Measurements from ENCODE around the gene MEGF8.

MEGF8 gene

DNA sequence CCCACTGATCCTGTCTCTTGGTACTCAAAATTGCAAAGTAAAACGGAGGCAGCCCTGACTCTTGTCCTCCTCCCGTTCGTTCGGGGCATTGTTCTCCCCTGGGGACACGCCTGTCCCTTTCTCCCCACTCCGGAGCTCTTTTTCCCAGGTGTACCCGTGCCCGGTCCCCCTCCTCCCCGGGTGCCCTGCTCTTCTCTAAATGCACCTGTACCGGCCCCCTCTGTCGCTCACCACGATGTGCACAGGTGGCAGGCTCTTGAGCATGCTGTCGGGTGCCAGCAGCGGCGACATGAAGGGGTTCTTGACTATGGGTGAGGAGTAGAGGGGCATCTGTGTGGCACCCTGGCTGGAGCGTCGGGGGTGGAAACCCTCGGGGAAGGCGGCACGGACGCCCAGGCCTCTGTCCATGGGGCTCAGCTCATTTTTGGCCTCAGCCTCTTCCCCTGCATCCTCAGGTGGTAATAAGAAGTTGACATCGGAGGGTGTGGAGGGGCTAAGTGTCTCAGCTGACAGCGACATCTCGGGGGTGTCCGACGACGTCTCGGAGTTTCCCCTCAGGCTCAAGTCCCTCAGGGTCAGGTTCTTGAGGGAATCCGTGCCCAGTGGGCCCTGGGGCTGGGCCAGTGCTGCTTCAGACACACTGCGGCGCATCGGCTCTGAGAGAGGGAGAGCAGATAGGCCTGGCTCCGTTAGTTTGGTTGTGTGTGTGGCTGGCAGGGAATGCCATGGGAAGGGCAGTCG lies 77.1 kb downstream of the MEGF8 start:
- H3K9me3 Mint-ChIP-seq, result no peaks in the 10 kb centered on the region
- peaks cover 4% of the 10 kb centered on the region for H3K36me3 Mint-ChIP-seq (ENCODE audit: low read depth)
- DNase-seq (no peak), ATAC-seq (no peak)
- peak overlapping the region; percentile 71 for H3K4me3 Mint-ChIP-seq
- no peak overlapping the region for H3K27ac Mint-ChIP-seq
- H3K4me1 Mint-ChIP-seq, result peaks cover 20% of the 10 kb centered on the region
- no peaks in the 10 kb centered on the region for H3K27me3 Mint-ChIP-seq

DNA sequence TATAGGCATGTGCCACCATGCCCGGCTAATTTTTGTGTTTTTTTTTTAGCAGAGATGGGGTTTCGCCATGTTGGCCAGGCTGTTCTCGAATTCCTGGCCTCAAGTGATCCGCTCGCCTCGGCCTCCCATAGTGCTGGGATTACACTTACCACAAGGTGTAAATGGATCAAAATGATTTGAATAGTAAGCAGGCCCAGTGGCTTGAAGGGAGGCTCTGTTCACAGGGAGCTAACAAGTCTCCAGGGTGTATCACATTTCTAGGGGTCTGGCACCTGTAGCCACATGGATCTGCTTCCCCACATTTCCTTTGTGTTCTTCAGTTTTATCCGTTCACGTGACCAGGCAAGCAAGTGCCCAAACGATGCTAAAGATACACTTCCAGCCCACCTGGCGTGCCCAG lies 78.2 kb downstream of the MEGF8 start:
- DNase-seq (no peak), ATAC-seq (no peak)
- Mint-ChIP-seq H3K36me3 (ENCODE audit: low read depth) (peaks cover 4% of the 10 kb centered on the region), H3K27me3 (no peaks in the 10 kb centered on the region), H3K4me3 (no peak overlapping the region), H3K4me1 (peaks cover 14% of the 10 kb centered on the region), H3K27ac (no peak overlapping the region), H3K9me3 (no peaks in the 10 kb centered on the region)

DNA sequence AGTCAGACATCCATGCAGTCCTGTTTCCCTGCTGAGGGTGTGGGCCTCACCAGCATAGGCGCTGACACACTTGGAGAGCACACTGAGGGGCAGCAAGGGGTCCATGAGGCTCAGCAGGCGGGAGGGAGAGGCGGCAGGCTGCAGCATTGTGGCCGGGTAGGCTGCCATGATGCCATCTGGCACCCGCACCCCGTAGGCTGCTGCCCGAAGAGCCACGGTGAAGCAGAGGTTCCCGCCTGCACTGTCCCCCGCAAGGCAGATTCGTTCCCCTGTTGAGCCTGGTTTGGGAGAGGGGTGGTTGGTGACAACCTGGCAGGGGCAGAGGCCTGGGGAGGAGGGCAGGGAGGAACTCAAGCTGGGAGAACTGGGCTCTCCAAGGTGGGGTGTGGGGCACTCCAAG lies 80.7 kb downstream of the MEGF8 start:
- Mint-ChIP-seq H3K27me3 (no peaks in the 10 kb centered on the region), H3K4me3 (no peak overlapping the region), H3K36me3 (ENCODE audit: low read depth) (peaks cover 4% of the 10 kb centered on the region), H3K27ac (no peak overlapping the region), H3K4me1 (peaks cover 5% of the 10 kb centered on the region), H3K9me3 (no peaks in the 10 kb centered on the region)
- ATAC-seq, result no peak
- DNase-seq, result no peak

DNA sequence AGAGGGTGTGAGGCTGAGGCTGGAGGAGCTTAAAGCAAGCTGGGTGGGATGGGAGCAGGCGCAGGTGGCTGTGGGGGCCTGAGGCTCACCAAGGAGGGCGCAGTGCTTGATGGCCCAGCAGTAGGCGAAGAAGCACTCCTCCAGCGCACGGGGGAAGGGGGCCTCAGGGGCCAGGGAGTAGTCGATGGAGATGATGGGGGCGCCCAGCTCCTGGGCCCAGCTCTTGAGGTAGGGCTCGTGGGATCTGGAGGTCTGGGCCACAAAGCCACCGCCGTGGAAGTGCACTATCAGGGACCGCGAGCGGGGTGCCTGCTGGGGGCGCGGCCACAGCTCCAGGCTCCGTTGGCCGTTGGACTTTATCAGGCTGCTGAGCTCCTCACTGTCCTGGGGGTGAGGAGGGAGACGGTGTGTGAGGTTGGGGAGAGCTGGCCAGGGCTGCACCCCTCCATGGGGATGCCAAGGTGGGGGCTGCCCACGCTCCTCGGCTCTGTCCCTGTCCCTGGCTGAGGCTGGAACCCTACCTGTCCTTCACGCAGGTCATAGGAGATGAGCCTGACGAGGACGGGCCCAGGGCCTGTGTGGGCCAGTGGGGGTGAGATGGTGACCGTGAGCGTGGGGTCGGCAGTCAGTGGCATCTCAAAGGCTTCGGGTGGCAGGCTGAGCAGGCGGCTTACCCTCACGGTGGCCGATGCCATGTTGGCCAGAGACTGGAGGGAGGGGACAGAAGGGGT lies 81.8 kb downstream of the MEGF8 start:
- H3K4me1 Mint-ChIP-seq, result no peaks in the 10 kb centered on the region
- no peaks in the 10 kb centered on the region for H3K27me3 Mint-ChIP-seq
- ATAC-seq (no peak), DNase-seq (no peak)
- no peak overlapping the region for H3K27ac Mint-ChIP-seq
- H3K4me3 Mint-ChIP-seq, result no peak overlapping the region
- H3K36me3 Mint-ChIP-seq (ENCODE audit: low read depth), result peaks cover 4% of the 10 kb centered on the region
- H3K9me3 Mint-ChIP-seq, result no peaks in the 10 kb centered on the region

DNA sequence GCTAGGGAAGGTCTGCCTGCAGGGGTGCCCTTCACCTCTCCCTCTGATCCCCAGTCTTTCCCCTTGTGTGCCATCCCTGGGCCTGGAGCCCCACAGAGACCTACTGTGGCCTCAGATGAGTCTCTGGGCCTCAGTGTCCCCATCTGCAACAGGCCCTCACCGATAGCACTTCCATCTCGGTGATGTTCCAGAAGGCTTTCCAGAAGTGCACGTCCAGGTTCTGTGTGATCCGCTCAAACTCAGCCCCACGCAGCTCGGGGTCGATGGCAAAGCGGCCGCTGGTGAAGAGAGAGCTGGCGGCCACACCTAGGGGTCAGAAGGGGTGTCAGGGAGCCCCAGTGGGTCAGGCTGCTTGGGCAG lies 82.4 kb downstream of the MEGF8 start:
- ATAC-seq (no peak), DNase-seq (no peak)
- no peaks in the 10 kb centered on the region for H3K4me1 Mint-ChIP-seq
- H3K27me3 Mint-ChIP-seq, result no peaks in the 10 kb centered on the region
- no peak overlapping the region for H3K4me3 Mint-ChIP-seq
- H3K9me3 Mint-ChIP-seq, result no peaks in the 10 kb centered on the region
- H3K27ac Mint-ChIP-seq, result no peak overlapping the region
- peaks cover 4% of the 10 kb centered on the region for H3K36me3 Mint-ChIP-seq (ENCODE audit: low read depth)

DNA sequence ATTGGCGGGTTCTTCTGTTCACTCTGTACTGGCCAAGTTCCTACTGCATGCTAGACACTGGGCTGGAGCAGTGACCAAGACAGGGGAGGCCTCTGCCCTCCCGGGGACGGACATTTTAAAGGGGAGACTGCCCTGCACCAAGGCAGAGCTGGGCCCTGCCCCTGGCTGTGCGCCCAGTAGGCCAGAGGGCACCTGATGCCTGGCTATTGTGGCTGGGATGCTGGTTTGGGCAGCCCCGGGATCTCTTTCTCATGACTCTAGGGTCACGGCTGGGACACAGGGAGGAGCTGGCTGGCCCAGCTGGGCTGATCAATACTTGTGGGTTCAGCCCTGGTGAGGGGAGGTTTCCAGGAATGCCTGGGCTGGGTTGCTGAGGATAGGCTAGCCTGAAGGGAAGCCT lies 84.0 kb downstream of the MEGF8 start:
- no peaks in the 10 kb centered on the region for H3K4me1 Mint-ChIP-seq
- H3K27me3 Mint-ChIP-seq, result no peaks in the 10 kb centered on the region
- no peaks in the 10 kb centered on the region for H3K9me3 Mint-ChIP-seq
- H3K27ac Mint-ChIP-seq, result no peak overlapping the region
- ATAC-seq, result no peak
- no peak overlapping the region for H3K4me3 Mint-ChIP-seq
- no peak for DNase-seq
- peaks cover 6% of the 10 kb centered on the region for H3K36me3 Mint-ChIP-seq (ENCODE audit: low read depth)

DNA sequence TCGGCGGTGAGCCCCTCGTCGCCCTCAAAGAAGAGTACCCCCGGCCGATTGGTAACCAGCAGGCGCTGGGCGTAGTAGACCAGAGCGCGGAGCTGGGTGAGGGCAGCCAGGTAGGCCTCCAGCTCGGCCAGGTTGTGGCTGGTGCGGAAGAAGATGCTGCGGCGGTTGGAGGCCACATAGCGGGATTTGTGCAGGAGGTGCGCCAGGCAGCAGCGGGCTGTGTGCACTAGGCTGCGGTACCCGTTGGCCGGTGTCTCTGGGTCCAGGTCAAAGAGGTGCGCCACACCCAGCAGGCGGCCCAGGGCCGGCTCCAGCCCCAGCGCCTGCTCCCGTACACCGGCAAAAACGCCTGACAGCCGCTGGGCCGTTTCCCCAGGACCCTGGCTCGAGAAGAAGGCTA lies 84.9 kb downstream of the MEGF8 start:
- ATAC-seq (no peak), DNase-seq (no peak)
- no peak overlapping the region for H3K27ac Mint-ChIP-seq
- no peak overlapping the region for H3K4me3 Mint-ChIP-seq
- no peaks in the 10 kb centered on the region for H3K27me3 Mint-ChIP-seq
- H3K9me3 Mint-ChIP-seq, result no peaks in the 10 kb centered on the region
- H3K4me1 Mint-ChIP-seq, result no peaks in the 10 kb centered on the region
- peaks cover 8% of the 10 kb centered on the region for H3K36me3 Mint-ChIP-seq (ENCODE audit: low read depth)

DNA sequence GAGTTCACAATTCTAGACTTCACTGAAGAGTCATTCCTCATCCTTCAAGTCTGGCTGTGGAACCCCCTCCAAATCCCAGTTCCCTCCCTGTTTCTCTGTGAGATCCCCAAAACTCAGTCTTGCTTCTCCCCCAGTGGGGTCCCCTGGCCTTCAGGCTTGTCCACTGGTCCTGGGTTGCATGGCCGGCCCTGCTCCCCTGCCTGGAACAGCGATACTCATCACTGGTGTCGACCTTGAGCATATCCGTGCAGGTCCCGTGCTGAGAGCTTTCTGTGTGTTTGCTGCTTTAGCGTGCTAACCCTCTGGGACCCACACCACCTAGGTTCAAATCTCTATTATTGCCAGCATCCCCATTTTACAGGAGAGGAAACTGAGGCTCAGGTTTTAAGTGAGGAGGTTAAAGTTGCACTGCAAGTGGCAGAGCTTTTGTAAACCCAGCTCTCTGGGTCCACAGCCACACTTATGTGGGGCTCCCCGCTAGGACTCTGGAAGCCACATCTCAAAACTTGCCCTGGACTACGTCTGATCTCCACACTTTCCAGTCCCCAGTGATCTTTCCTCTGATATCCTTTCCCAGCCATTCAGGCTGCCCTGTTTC lies 86.2 kb downstream of the MEGF8 start:
- no peak for DNase-seq
- Mint-ChIP-seq H3K4me3 (no peak overlapping the region), H3K4me1 (no peaks in the 10 kb centered on the region), H3K27ac (no peak overlapping the region), H3K27me3 (no peaks in the 10 kb centered on the region), H3K36me3 (ENCODE audit: low read depth) (peaks cover 8% of the 10 kb centered on the region), H3K9me3 (no peaks in the 10 kb centered on the region)
- ATAC-seq, result no peak

DNA sequence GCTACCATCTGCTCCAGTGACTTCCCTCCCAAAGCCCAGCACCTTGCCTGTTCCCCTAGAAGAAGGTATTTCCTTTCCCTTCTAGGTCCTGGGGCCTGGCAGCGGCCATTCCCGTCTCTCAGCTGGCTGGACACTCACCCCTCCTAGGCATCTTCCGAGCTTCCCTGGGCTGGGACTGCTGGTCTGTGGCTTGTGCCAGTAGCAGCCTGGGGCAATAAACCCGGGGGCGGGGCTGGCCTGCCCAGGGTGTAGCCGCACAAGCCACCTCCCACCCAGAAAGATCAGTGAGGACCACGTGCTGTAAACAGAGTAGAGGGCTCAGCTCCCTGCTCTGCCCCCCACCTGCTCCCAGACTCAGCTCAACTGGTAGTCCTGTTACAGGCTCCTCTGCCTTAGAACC lies 86.8 kb downstream of the MEGF8 start:
- H3K9me3 Mint-ChIP-seq, result no peaks in the 10 kb centered on the region
- no peaks in the 10 kb centered on the region for H3K4me1 Mint-ChIP-seq
- no peak for DNase-seq
- no peak overlapping the region for H3K4me3 Mint-ChIP-seq
- H3K27me3 Mint-ChIP-seq, result no peaks in the 10 kb centered on the region
- no peak overlapping the region for H3K27ac Mint-ChIP-seq
- H3K36me3 Mint-ChIP-seq (ENCODE audit: low read depth), result peaks cover 7% of the 10 kb centered on the region
- ATAC-seq, result no peak

DNA sequence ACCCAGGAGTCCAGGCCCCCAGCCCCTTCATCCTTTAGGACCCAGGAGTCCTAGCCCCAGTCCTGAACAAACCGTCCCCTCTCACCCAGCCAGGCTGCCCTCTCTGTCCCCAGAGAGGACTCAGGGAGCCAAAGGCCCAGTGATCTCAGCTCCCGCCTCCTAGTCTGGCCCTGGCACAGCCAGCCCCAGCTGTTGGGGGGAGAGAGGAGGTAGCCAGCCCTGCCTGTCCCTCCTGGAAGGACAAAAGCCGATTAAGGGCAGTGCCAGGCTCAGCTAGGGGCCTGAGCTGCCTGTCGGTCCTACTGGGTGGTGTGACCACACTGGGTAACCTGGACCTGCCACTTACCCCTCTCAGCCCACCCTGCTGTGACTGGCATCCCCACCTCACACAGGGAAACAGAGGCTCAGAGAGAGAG lies 87.2 kb downstream of the MEGF8 start:
- H3K9me3 Mint-ChIP-seq, result no peaks in the 10 kb centered on the region
- peaks cover 6% of the 10 kb centered on the region for H3K36me3 Mint-ChIP-seq (ENCODE audit: low read depth)
- no peak overlapping the region for H3K4me3 Mint-ChIP-seq
- H3K27ac Mint-ChIP-seq, result no peak overlapping the region
- H3K27me3 Mint-ChIP-seq, result no peaks in the 10 kb centered on the region
- no peak for DNase-seq
- no peak for ATAC-seq
- H3K4me1 Mint-ChIP-seq, result no peaks in the 10 kb centered on the region

DNA sequence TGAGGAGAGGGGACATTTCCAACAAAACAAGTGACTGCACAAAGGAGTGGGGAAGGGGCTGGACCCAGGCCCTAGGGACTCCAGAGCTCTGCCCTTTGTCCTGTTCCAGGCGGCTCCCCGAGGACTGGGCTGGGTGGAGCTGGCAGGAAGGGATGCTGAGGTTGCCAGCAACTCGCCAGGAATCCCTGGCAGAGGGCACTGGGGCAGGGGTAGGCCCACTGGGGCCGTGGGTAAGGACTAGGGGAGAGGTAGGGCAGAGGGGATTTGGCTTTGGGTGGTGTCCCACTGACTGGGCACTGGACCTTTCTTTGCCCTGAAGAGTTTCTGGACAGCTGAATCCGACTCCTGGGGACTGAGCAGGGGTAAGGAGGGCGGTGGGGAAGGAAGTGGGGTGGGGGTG lies 93.9 kb downstream of the MEGF8 start:
- ATAC-seq (no peak), DNase-seq (no peak)
- peaks cover 8% of the 10 kb centered on the region for H3K36me3 Mint-ChIP-seq (ENCODE audit: low read depth)
- no peak overlapping the region for H3K27ac Mint-ChIP-seq
- no peaks in the 10 kb centered on the region for H3K27me3 Mint-ChIP-seq
- peaks cover 40% of the 10 kb centered on the region for H3K4me1 Mint-ChIP-seq
- H3K9me3 Mint-ChIP-seq, result no peaks in the 10 kb centered on the region
- H3K4me3 Mint-ChIP-seq, result no peak overlapping the region

DNA sequence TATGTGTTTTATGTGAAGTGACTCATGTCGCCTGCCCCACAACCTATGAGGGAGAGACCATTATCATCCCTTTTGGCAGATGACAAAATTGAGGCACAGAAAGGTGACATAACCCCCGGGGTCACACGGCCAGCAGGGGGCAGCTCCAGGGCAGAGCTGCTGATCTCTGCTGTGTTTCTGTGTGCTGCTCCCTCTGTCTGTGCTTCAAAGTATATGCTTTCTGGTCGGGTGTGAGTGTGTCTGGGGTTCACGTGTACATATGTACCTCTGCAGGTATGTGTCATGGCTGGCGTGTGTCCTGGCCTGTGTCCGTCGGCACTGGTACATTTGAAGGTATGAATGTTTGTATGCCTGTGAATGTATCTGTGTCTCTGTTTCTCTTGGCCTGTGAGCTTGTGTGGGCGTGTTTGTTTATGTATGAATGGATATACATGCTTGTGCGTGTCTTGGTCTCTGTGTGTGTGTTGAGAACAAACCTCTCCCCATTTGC lies 94.7 kb downstream of the MEGF8 start:
- Mint-ChIP-seq H3K4me1 (peaks cover 41% of the 10 kb centered on the region), H3K27me3 (no peaks in the 10 kb centered on the region), H3K27ac (no peak overlapping the region)

DNA sequence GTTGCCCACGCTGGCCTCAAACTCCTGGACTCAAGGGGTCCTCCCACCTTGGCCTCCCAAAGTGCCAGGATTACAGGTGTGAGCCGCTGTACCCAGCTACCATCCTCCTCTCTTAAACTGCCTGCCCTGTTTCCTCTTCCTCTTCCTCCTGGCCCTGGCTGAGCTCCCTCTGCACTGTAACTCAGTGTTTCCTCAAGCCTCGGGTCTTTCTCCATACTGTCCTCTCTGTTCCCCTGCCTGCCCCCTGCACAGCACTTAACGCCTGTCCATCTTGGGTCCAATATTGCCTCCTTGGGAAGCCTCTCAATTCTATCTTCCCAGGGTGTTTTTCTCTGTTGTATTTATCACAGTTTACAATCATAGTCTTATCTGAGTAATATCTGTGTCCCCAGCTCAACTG lies 95.7 kb downstream of the MEGF8 start:
- Mint-ChIP-seq H3K36me3 (ENCODE audit: low read depth) (peaks cover 6% of the 10 kb centered on the region), H3K4me1 (peaks cover 41% of the 10 kb centered on the region), H3K27me3 (no peaks in the 10 kb centered on the region), H3K9me3 (no peaks in the 10 kb centered on the region), H3K27ac (no peak overlapping the region), H3K4me3 (no peak overlapping the region)
- ATAC-seq, result no peak
- DNase-seq, result no peak

More for the DNA sequence above, 94.7 kb downstream of the MEGF8 start:
- peak; percentile 51 for ATAC-seq
- Mint-ChIP-seq H3K9me3 (no peaks in the 10 kb centered on the region), H3K36me3 (ENCODE audit: low read depth) (peaks cover 8% of the 10 kb centered on the region), H3K4me3 (no peak overlapping the region)
- peak; percentile 80 for DNase-seq

DNA sequence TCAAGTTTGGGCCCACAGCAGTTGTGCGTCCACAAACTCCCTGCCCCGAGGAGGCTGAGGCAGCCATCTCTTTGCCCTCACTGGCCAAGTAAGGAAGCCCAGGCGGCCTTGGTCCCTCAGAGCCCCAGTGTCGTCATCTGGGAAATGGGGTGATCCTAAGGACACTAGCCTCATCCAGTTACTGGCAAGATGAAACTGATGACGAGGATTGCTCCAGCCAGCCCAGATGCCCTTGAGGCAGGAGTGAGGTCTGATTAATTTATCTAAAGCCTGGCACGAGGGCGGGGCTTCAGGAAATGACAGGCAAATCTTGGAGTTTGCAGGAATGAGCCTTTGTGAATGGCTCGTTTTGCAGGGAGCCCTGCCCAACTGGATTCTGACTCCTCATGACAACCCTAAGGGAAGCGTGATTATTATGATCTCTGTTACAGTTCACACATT lies 96.2 kb downstream of the MEGF8 start:
- H3K27me3 Mint-ChIP-seq, result no peaks in the 10 kb centered on the region
- no peak for ATAC-seq
- peaks cover 41% of the 10 kb centered on the region for H3K4me1 Mint-ChIP-seq
- H3K36me3 Mint-ChIP-seq (ENCODE audit: low read depth), result peaks cover 6% of the 10 kb centered on the region
- no peak overlapping the region for H3K27ac Mint-ChIP-seq
- H3K9me3 Mint-ChIP-seq, result no peaks in the 10 kb centered on the region
- DNase-seq, result no peak
- H3K4me3 Mint-ChIP-seq, result peak overlapping the region; percentile 95
